ENCODE results near the gene CCDC33.
A peak's percentile ranks its signal among the peaks of the same experiment; 100 is the strongest.

CCDC33 gene

GRCh38 chr15:74364936-74365597 is 128.9 kb downstream of the CCDC33 start:
- POLR2A ChIA-PET = no interaction called here
- Histone ChIP-seq H3K4me1 (ENCODE audit: control insufficient read depth, insufficient read depth, low read length) (no peaks in the 10 kb centered on the region), H3K9me3 (ENCODE audit: control insufficient read depth, insufficient read depth, low read depth, low read length) (no peaks in the 10 kb centered on the region), H3K36me3 (ENCODE audit: control insufficient read depth in 2 of 2, insufficient read depth in 1 of 2, low read length in 2 of 2) (no peaks in the 10 kb centered on the region), H3K27ac (ENCODE audit: extremely low read depth, low read depth, low read length) (no peak overlapping the region), H3K4me3 (ENCODE audit: low read depth, low read length) (peak overlapping the region; percentile 52)
- no peak for TF ChIP-seq ZNF391 (tag by site-specific recombination; IDR thresholded peaks at IDR 0.05; ENCODE audit: borderline replicate concordance, low read depth)
- TF ChIP-seq ZNF580 (tag by site-specific recombination; IDR thresholded peaks at IDR 0.05) = no peak
- no peak for TF ChIP-seq ZNF48 (tag by site-specific recombination; IDR thresholded peaks at IDR 0.05)
- CTCF ChIA-PET = interaction anchor here (0.7 to 4.1 kb wide), 4 partner anchors 8 to 405 kb away, joined by 4 to 19 read pairs (median 9); no protein-coding TSS in a partner anchor

GRCh38 chr15:74365598-74366445 is 129.7 kb downstream of the CCDC33 start:
- Histone ChIP-seq H3K36me3 (ENCODE audit: control insufficient read depth in 2 of 2, insufficient read depth in 1 of 2, low read length in 2 of 2) (no peaks in the 10 kb centered on the region), H3K27ac (ENCODE audit: extremely low read depth, low read depth, low read length) (no peak overlapping the region), H3K4me1 (ENCODE audit: control insufficient read depth, insufficient read depth, low read length) (no peaks in the 10 kb centered on the region), H3K4me3 (ENCODE audit: low read depth, low read length) (peak overlapping the region; percentile 52), H3K9me3 (ENCODE audit: control insufficient read depth, insufficient read depth, low read depth, low read length) (no peaks in the 10 kb centered on the region)
- POLR2A ChIA-PET = interaction anchor here (0.6 kb wide), 1 partner anchor 238 kb away, joined by 4 read pairs; no protein-coding TSS in a partner anchor
- TF ChIP-seq PBX3 (CRISPR knock-in tag; IDR thresholded peaks at IDR 0.05) = 0 out of 2 replicates have a peak, but pooled peaks have one; percentile 31
- TF ChIP-seq ZNF792 (tag by site-specific recombination; IDR thresholded peaks at IDR 0.05) = no peak
- no peak for TF ChIP-seq ZNF155 (tag by site-specific recombination; IDR thresholded peaks at IDR 0.05)
- no peak for TF ChIP-seq ZNF768 (tag by site-specific recombination; IDR thresholded peaks at IDR 0.05)
- CTCF ChIA-PET = interaction anchor here (0.7 to 25.1 kb wide), 5 partner anchors 7 to 405 kb away, joined by 4 to 768 read pairs (median 5); partner anchors contain the start of gene SEMA7A

- Histone ChIP-seq H3K27ac (ENCODE audit: extremely low read depth, low read depth, low read length) (no peak within 1 kb of the TSS), H3K9me3 (ENCODE audit: control insufficient read depth, insufficient read depth, low read depth, low read length) (no peaks in the 10 kb centered on the region), H3K4me1 (ENCODE audit: control insufficient read depth, insufficient read depth, low read length) (no peaks in the 10 kb centered on the region), H3K4me3 (ENCODE audit: low read depth, low read length) (no peak within 1 kb of the TSS), H3K36me3 (ENCODE audit: control insufficient read depth in 2 of 2, insufficient read depth in 1 of 2, low read length in 2 of 2) (no peaks in the 10 kb centered on the region)
- ChIA-PET CTCF (interaction anchor here (0.6 to 25.1 kb wide), 8 partner anchors 9 to 415 kb away, joined by 3 to 768 read pairs (median 4); partner anchors contain the start of gene SEMA7A), POLR2A (interaction anchor here (1.1 kb wide), 1 partner anchor 401 kb away, joined by 3 read pairs; no protein-coding TSS in a partner anchor)
- no peak for TF ChIP-seq ZNF561 (tag by site-specific recombination; IDR thresholded peaks at IDR 0.05; ENCODE audit: borderline replicate concordance)
- no peak for TF ChIP-seq ZNF423 (tag by site-specific recombination; IDR thresholded peaks at IDR 0.05)
- TF ChIP-seq KLF10 (tag by site-specific recombination; IDR thresholded peaks at IDR 0.05) = no peak
- no peak for TF ChIP-seq ZNF280D (tag by site-specific recombination; IDR thresholded peaks at IDR 0.05)
- no peak for TF ChIP-seq KLF8 (tag by site-specific recombination; IDR thresholded peaks at IDR 0.05)
Observed at GRCh38 chr15:74367296-74367854, 131.2 kb downstream of the CCDC33 start, which contains the start of gene CYP11A1. Gene CYP11A1, minus strand, starts transcription at chr15:74367646. Its CDS starts 61 bp downstream, at chr15:74367585.
